NCI-H2107 (cell line): ENCODE results near the gene SMAD6.

Experiments used
- DNase-seq: peaks from one replicate; lab custom pipeline; 2025; lab: John Stamatoyannopoulos, UW

The SMAD6 gene

GRCh38 chr15:66704019-66704802, 2.2 kb downstream of the SMAD6 start:
- DNase-seq: no peak

GRCh38 chr15:66704803-66705153, 2.7 kb downstream of the SMAD6 start:
- no peak for DNase-seq

- no peak for DNase-seq
Measured at GRCh38 chr15:66705277-66706146, 3.5 kb downstream of the SMAD6 start.

- no peak for DNase-seq
Measured at GRCh38 chr15:66706225-66706732, 4.2 kb downstream of the SMAD6 start.

GRCh38 chr15:66706840-66707239, 4.8 kb downstream of the SMAD6 start:
- no peak for DNase-seq

GRCh38 chr15:66707310-66708082, 5.5 kb downstream of the SMAD6 start:
- DNase-seq: no peak

GRCh38 chr15:66708389-66708788, 6.4 kb downstream of the SMAD6 start:
- no peak for DNase-seq

GRCh38 chr15:66709884-66710283, 7.8 kb downstream of the SMAD6 start:
- DNase-seq: no peak

- DNase-seq: no peak
Measured at GRCh38 chr15:66711260-66711659, 9.2 kb downstream of the SMAD6 start.

GRCh38 chr15:66711862-66712261, 9.8 kb downstream of the SMAD6 start:
- DNase-seq: no peak

- no peak for DNase-seq
Measured at GRCh38 chr15:66713843-66714508, 11.9 kb downstream of the SMAD6 start.

- no peak for DNase-seq
Measured at GRCh38 chr15:66714543-66714981, 12.5 kb downstream of the SMAD6 start.

GRCh38 chr15:66715181-66715624, 13.2 kb downstream of the SMAD6 start:
- no peak for DNase-seq

- no peak for DNase-seq
Measured at GRCh38 chr15:66715720-66716655, 14.0 kb downstream of the SMAD6 start.

- no peak for DNase-seq
Measured at GRCh38 chr15:66716656-66717020, 14.6 kb downstream of the SMAD6 start.

- DNase-seq: no peak
Measured at GRCh38 chr15:66718220-66718988, 16.4 kb downstream of the SMAD6 start.

- no peak for DNase-seq
Measured at GRCh38 chr15:66719471-66719870, 17.4 kb downstream of the SMAD6 start.

GRCh38 chr15:66720206-66721010, 18.4 kb downstream of the SMAD6 start:
- DNase-seq: no peak

GRCh38 chr15:66721020-66721419, 19.0 kb downstream of the SMAD6 start:
- DNase-seq: no peak
